Stimulated activated CD8-positive, alpha-beta memory T cell treated with anti-CD3 and anti-CD28 coated beads, Interleukin-2, amount 100 ng/mL, for 1 hour (primary cell): ENCODE measurements around the gene MUC5AC.
"Not testable (repeated sequence)": the region's sequence is repeated elsewhere in the genome, so short reads cannot be mapped to it uniquely, and the experiment has no call there.

Source experiments
- DNase-seq, 2 donors: peaks; one replicate each; pipeline ENCODE4 v3.0.0-alpha.2; 2020; ENCODE audit warnings: low read depth in 2 of 2

The MUC5AC gene

DNA sequence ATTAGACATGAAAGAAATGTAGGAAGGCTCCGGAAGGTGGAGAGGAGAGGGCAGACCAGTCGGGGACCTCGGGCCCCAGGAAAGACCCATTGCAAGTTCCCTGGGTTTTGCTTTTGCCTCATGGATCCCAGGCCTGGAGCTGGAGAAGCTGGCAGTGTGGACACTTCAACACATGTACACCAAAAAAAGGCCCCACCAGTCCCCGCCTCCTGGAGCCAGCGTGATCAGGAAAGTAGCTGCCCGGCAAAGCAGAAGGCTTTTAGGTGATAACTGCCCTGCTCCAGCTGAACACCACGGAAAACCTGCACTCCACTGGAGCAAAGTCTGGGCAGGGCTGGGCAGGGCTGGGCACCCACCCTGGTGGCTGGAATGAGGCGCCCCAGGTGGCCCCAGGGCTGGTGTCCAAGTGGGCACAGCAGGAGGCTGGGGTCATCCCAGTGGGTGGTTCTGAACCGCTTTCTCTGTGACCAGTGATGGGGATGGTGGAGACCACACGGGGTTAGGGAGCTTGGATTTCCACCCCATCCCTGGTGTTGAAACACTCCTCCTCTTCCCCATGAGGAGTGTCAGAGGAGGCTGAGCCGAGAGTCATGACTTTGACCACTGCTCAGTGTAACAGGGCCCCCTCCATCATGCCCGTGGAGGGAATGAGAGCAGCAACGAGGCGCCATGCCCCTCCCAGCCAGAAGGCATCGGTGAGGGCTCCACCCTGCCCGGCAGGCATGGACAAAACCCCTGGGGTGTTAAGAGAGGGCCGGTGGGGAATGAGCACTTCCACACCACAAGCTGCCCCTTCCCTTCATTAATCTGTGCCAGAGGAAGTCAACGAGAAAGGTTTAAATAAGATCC, 16.9 kb upstream of the MUC5AC start:
- no peak for DNase-seq

DNA sequence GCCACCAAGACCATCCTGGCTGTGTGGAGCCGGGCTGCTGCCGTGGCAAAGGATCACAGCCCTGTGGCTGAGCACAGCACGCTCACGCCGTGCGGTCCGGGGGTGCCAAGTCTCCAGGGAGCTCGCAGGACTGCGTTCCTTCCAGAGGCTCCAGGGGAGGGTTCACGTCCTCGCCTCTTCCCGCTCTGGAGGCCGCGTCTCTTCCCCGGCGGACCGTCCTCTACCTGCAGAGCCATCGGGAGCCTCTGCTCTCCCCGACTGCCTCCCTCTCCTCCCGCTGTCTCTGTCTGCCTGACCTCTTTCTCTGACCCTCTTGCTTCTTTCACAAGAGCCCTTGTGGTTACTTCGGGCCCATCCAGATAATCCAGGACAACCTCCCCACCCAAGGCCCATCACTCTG, 11.4 kb upstream of the MUC5AC start:
- no peak for DNase-seq

DNA sequence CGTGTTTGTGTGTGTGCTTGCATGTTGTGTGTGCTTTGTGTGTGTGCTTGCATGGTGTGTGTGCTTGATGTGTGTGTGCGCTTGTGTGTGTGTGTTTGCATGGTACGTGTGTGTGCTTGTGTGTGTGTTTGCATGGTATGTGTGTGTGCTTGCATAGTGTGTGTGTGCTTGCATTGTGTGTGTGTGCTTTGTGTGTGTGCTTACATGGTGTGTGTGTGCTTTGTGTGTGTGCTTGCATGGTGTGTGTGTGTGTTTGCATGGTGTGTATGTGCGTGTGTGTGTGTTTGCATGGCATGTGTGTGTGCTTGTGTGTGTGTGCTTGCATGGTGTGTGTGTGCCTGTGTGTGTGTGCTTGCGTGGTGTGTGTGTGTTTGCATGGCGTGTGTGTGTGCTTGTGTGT, 10.0 kb upstream of the MUC5AC start:
- DNase-seq = no peak

DNA sequence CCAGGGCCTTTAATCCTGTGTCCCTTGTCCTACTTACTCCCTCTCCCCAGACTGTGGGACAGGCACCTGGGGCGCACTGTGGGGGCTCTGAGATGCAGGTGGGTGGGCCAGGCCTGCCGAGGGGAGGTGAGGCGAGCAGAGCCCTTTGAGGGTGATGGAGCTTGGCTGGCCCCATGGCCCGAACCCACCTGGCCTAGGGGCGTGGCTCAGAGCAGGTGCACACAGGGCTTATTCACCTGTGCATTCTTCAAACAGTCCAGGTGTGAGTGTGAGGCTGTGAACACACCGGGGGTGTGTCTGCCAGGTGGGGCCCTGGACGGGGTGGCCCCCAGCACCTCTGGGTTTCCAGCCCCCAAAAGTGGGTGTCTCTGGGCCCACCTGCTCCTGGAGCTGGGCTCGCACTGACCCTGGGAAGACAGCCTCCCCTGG, 9.0 kb upstream of the MUC5AC start:
- DNase-seq = no peak

DNA sequence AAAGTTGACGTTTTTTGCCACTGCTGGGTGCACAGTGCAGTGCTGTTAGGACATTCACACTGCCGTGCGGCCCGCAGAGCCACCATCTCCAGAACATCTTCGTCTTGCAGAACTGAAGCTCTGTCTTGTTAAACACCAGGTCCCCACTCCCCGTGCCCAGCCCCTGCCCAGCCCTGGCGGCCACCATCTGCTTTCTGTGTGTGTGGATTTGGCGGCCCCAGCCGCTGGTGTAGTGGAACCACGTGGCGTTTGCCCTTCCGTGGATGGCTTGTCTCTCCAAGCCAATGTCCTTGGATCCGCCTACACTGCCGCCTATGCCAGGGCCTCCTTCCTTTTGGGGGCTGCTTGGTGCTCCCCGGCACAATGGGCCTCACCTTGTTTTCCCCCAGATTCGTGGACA, 8.2 kb upstream of the MUC5AC start:
- no peak for DNase-seq

DNA sequence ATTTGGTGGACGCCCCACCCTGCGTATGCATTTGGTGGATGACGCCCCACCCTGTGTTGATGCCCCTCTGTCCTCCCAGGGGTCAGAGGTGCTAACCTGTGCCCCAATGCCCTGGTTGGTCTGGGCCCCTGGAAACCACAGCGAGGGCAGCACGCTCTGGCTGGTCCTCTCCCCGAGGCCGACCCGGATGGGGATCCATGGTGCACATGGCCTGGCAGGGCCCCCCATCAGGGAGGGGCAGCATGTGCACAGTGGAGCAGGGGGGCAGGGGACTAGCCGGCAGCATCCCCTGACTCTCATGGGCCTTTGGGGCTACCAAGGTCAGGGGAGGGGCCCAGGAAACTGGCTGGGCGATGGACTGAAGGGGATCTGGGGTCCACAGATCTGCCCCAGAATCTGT, 7.6 kb upstream of the MUC5AC start:
- no peak for DNase-seq

DNA sequence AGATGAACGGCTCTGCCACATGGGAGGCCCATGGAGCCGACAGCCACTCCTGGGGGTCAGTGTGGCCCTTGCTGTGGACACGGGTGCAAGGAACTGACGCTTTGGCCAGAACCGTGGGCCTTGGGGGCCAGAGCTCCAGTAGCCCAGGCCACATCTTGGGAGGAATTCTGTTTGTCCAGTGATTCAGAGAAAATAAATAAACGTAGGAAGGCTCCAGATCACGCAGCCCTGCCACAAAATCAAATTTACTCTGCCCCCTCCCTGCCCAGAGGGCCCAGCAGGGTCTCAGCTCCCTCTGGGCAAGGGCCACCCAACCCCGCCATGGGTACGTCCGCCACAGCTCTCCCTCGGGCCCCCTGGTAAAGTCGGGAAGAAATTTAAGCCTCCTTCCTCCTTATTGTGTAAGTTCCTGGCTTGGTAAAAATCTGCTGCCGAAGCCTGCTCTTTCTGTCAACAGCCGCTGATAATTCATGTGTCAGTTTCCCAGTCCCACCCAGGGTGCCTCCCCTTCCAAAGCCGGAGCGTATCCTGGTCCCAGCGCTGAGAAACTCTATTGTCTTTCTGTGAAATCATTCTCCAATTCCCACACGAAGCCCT, 6.9 kb upstream of the MUC5AC start:
- DNase-seq = no peak

DNA sequence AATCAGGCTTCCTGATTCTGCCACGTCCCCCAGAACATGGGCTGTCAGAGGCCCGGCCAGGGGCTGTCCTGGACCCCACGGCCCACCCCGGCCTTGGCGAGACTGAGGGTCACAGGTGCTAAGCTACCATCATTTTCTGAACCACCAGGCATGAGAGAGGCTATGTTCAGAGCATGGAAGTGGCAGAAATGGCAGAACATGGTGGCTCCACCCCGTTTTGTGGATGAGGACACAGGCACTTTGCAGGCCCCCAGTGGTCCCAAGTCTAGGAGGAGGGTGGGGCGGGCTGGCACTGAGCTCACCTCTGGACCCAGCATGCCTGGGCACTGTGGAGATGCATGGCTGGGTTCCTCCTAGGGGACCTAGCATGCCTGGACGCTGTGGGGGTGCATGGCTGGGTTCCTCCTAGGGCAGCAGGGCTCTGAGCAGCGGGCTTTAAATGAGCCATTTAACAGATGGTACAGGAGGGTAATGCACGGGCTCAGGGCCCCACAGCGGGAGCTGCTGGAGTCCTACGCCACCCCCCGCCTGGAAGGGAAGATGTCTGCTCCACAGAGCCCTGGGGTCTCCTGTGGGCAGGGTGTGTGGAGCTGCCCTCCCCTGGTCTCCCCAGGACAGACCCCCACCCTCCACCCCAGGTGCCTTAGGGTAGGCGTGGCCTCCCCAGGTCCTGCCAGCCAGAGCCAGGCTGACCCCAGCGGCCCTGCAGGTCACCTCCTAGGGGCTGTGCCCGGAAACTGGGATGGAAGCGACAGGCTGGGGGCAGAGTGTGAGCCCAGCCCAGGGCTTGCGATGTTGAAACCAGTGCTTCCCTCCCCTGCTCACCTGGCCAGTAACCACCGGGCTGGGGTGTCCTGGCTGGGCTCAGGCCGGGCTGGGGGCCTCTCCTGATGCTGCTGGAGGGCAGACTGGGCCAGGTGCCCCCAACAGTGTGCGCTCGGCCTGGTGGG, 6.1 kb upstream of the MUC5AC start:
- DNase-seq = no peak

DNA sequence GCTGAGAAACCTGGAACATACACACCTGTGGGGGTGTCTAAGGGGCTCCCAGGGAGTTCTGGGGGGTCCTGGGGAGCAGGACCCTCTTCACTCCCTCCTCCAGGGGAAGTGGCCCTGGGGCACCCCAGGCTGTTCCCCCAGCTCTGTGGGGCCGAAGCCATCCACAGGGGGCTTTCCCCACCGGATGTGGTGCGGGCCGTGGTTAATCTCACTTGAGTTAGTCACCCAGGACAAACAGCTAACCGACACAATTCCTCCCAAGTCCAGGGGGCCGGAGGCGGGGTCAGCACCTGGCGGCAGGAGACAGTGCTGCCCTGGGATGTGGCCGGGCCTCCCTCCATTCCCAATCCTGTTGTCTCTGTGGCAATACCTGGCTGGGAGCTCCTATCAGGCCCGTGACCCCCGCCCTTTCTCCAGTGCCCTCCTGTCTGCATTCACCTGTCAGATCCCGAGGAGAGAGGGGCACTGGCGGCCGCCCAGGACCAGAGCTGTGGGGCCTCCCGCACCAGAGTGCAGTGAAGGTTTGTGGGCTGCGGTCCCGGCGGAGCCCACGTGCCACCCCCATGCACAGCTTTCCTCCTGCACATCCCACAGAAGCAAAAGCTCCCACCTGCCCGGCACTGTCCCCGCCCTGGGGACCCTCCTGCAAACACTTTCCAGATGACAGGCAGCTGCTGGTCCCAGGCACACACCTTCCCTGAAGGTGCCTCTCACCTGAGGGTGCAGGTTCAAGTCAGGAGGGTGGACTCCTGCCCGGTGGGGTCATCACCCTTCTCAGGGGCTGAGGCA, 5.2 kb upstream of the MUC5AC start:
- no peak for DNase-seq

DNA sequence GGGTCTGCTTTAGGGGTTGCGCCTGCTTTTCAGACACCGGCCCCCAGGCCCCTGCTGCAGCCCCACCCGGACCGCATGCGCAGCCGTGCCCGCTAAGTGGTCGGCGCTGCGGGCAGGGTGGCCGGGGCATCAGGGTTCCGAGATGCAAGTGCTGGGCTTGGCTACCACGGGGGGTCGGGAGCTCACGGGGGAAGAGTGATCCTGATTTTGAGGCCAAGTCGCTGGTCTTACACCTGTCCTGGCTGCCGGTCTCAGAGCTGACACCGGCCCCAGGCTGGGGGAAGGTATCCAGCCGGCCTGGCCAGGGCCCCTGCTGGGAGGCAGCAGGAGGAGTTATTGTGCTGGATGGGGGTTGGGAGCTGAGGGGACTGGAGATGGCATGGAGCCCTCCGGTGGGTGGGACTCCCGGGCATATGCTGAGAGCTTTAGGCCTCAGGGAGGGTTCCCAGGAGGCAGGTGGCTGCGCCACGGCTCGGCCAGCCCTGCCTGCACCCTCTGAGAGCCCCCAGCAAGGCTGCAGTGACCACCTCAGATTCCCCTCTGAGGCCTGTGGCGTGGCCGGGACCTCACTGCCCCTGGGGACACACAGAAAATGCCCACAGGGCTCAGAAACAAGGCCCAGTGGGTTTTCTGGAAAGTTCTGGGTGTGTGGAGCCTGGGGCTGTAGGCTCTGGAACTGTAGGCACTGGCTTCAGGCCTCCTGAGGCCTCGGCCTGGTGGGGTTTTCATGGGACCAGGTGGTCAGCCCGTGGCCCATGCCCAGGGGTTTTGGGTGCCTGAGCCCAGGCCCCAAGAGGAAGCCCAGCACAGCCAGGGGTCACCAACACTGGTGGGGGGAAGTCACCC, 4.4 kb upstream of the MUC5AC start:
- no peak for DNase-seq

DNA sequence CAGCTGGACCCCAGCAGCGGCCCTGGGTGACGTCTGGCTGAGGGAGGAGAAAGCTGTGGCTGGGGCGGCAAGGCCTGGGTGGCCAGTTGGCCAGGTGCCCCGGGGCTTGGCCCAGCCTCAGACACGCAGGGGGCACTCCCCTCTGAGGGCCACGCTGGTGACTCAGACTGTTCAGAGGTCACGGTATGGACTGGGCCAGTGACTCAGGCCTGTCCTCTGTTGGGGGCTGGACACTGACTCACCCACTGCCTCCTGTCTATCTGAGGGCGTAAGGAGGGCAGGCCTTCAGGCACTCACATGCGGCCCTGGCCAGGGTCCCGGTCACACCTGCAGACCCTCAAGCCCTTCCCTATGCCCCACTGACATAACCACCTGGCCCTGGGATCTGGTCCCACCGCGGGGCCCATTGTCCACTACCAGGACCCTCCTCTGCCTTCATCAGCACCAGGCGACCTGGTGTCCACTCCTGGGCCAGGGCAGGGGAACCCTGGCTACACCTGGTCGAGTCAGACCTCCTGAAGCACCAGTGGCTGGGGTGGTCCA, 3.7 kb upstream of the MUC5AC start:
- DNase-seq = no peak

DNA sequence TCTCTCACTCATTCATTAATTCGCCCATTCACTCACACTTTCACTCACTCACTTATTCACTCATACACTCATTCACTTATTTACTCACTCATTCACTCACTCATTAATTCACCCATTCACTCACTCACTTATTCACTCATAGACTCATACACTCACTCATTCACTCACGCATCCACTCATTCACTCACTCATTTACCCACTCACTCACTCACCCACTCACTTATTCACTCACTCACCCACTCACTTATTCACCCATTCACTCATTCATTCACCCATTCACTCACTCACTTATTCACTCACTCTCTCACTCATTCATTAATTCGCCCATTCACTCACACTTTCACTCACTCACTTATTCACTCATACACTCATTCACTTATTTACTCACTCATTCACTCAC, 3.1 kb upstream of the MUC5AC start:
- not testable (repeated sequence) for DNase-seq

DNA sequence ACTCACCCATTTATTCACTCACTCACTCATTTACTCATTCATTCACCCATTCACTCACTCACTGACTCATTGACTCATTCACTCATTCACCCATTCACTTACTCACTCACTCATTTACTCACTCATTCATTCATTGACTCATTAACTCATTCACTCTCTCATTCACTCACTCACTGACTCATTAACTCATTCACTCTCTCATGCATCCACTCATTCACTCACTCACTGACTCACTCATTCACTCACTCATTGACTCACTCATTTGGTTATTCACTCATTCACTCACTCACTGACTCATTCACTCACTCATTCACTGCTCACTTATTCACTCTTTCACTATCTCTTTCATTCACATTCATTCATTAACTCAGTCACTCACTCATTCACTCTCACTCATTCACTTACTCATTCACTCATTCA, 2.5 kb upstream of the MUC5AC start:
- DNase-seq = no peak

DNA sequence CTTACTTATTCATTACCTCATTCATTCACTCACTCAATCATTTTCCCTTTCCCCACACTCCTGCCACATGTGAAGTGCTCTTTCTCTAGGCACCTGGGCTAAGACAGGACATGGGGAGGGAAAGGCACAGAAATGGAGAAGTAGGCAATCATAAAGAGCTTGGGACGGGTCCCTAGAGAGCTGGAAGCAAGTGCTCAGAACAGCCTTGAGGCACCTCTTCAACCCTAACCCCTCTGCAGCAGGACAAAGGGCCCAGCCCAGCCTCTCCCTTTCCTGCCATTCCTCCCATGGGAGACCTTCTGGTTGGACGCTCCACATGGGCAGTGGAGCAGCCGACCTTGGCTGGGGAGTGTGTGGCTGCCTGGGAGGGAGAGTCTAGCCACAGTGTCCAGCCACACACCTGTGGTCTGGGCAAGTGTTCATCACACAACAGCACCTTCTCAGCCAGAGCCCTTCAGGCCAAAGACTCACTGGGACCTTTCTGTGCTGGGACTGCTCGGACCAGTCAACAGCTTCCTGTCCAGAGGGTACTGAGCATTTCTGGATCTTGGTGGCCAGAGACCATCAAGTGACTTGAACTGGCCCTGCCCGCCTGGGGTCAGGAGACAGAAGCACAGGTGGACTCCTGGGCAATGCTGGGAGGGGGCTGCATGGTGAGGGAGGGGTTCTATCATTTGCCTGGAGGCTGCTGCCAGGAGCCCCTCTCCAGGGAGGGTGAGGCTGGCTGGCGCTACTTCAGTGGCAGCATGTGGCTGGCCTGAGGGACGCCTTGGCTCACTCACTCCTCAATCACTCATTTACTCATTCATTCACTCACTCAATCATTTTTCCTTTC, 1.0 kb upstream of the MUC5AC start:
- no peak for DNase-seq

DNA sequence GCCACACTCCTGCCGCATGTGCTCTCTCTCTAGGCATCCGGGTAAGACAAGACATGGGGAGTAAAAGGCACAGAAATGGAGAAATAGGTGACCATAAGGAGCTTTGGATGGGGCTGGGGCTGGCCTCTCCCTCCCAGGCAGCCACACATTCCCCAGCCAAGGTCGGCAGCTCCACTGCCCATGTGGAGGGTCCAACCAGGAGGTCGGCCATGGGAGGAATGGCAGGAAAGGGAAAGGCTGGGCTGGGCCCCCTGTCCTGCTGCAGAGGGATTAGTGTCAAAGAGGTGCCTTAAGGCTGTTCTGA, 460 bp upstream of the MUC5AC start:
- DNase-seq = no peak

DNA sequence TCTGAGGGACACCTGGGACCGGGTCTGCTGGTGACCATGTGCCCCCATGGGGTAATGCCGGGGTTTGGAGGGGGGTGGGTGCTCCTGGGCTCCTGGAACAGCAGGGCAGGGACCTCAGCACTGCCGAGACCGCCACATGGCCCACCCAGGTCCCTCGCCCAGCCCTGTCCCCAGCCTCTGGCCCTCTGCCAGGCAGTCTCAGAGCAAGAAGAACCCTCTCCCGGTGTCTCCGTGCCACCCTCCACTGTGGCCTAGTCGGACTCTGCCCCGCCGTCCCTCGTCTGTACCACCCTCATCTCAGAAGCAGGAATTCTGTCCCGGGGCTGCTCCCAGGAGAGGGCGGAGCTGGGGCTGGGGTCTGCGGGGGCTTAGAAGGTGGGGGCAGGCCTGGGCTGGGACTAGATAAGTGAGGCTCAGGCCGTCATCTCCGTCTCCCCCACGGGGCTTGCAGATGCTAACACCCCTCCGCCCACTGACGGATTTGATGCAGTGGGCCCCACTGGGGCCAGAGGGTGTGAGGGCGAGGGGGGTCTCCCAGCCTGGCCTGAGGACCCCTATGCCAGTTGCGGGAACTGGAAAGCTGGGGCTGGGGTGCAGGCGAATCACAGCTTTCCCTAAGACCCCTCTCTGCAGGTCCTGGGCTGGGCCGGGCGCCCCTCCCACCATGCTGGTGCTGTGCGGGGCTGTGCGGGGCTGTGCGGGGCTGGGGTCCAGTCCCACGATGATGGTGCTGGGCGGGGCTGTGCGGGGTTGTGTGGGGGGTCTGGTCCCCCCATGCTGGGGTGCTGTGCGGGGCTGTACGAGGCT, 1.1 kb downstream of the MUC5AC start:
- DNase-seq = no peak

DNA sequence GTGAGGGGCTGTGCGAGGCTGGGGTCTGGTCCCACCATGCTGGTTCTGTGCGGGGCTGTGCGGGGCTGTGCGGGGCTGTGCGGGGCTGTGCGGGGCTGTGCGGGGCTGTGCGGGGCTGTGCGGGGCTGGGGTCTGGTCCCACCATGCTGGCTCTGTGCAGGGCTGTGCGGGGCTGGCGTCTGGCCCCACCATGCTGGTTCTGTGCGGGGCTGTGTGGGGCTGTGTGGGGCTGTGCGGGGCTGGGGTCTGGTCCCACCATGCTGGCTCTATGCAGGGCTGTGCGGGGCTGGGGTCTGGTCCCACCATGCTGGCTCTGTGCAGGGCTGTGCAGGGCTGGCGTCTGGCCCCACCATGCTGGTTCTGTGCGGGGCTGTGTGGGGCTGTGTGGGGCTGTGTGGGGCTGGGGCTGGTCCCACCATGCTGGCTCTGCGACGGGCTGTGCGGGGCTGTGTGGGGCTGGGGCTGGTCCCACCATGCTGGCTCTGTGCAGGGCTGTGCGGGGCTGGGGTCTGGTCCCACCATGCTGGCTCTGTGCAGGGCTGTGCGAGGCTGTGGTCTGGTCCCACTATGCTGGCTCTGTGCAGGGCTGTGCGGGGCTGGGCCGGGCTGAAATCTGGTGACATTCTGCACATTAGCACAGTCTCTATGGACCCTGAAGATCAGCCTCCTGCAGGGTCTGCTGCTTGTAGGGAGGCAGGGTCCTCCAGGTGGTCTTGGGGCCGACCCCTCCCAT, 1.9 kb downstream of the MUC5AC start:
- not testable (repeated sequence) for DNase-seq
